ENCODE measurements around the gene NAT16. TPM values are rescaled to one million over a fixed set of nuclear protein-coding genes. Genes with fewer than 3 reads are reported as not detected.

The NAT16 gene
- total RNA-seq, 1 donor from 2014 or later: not detected

GRCh38 chr7:101198476-101198875, 18.4 kb upstream of the NAT16 start:
- Mint-ChIP-seq H3K27ac (no peak overlapping the region), H3K9me3 (no peaks in the 10 kb centered on the region), H3K27me3 (ENCODE audit: insufficient read depth, low read depth) (peaks cover 18% of the 10 kb centered on the region), H3K4me3 (no peak overlapping the region), H3K36me3 (no peaks in the 10 kb centered on the region), H3K4me1 (peaks cover 6% of the 10 kb centered on the region)
- TF ChIP-seq EZH2phosphoT487 (IDR thresholded peaks at IDR 0.05) (no peak), EZH2 (IDR thresholded peaks at IDR 0.05) (no peak)
- Histone ChIP-seq H3K27me3 (peaks cover 35% of the 10 kb centered on the region), H4K20me1 (ENCODE audit: low read depth) (no peaks in the 10 kb centered on the region), H3K79me2 (ENCODE audit: low read depth) (no peaks in the 10 kb centered on the region), H3K4me2 (no peak overlapping the region), H3K36me3 (no peaks in the 10 kb centered on the region), H3F3A (ENCODE audit: low read depth) (no peaks in the 10 kb centered on the region), H3K4me3 (no peak overlapping the region), H3K9me3 (ENCODE audit: low read depth) (no peaks in the 10 kb centered on the region), H3K4me1 (no peaks in the 10 kb centered on the region), H2AFZ (replicated peaks) (no peak overlapping the region), H3K9ac (no peak overlapping the region), H3K27ac (no peak overlapping the region)
- DNase-seq (ENCODE audit: low spot score): no peak

GRCh38 chr7:101197991-101198390, 17.9 kb upstream of the NAT16 start:
- TF ChIP-seq EZH2 (IDR thresholded peaks at IDR 0.05) (no peak), EZH2phosphoT487 (IDR thresholded peaks at IDR 0.05) (no peak), CTCF (IDR thresholded peaks at IDR 0.05) (no peak)
- no peaks in the 10 kb centered on the region for H4K20me1 ChIP-seq (ENCODE audit: low read depth)
- Mint-ChIP-seq H3K36me3 (no peaks in the 10 kb centered on the region), H3K4me3 (no peak overlapping the region), H3K27me3 (ENCODE audit: insufficient read depth, low read depth) (peaks cover 16% of the 10 kb centered on the region), H3K4me1 (peaks cover 6% of the 10 kb centered on the region), H3K27ac (no peak overlapping the region), H3K9me3 (no peaks in the 10 kb centered on the region)
- H3K79me2 ChIP-seq (ENCODE audit: low read depth): no peaks in the 10 kb centered on the region
- H3K4me1 ChIP-seq: no peaks in the 10 kb centered on the region
- no peaks in the 10 kb centered on the region for H3K9me3 ChIP-seq (ENCODE audit: low read depth)
- DNase-seq (ENCODE audit: low spot score): no peak
- H3K4me2 ChIP-seq: no peak overlapping the region
- peaks cover 30% of the 10 kb centered on the region for H3K27me3 ChIP-seq
- no peak overlapping the region for H3K4me3 ChIP-seq
- H2AFZ ChIP-seq (replicated peaks): no peak overlapping the region
- no peak overlapping the region for H3K9ac ChIP-seq
- no peak overlapping the region for H3K27ac ChIP-seq
- no peaks in the 10 kb centered on the region for H3F3A ChIP-seq (ENCODE audit: low read depth)
- no peaks in the 10 kb centered on the region for H3K36me3 ChIP-seq

- no peak for TF ChIP-seq CTCF (IDR thresholded peaks at IDR 0.05)
- no peak for TF ChIP-seq EZH2phosphoT487 (IDR thresholded peaks at IDR 0.05)
- no peak for TF ChIP-seq EZH2 (IDR thresholded peaks at IDR 0.05)
- Mint-ChIP-seq H3K4me3 (peak overlapping the region; percentile 33), H3K4me1 (peaks cover 5% of the 10 kb centered on the region), H3K27ac (no peak overlapping the region), H3K36me3 (no peaks in the 10 kb centered on the region), H3K27me3 (ENCODE audit: insufficient read depth, low read depth) (peaks cover 5% of the 10 kb centered on the region), H3K9me3 (no peaks in the 10 kb centered on the region)
- Histone ChIP-seq H3K27me3 (peaks cover 9% of the 10 kb centered on the region), H3K9me3 (ENCODE audit: low read depth) (no peaks in the 10 kb centered on the region), H3K4me2 (no peak overlapping the region), H3K9ac (no peak overlapping the region), H3K4me3 (no peak overlapping the region), H2AFZ (replicated peaks) (no peak overlapping the region), H4K20me1 (ENCODE audit: low read depth) (no peaks in the 10 kb centered on the region), H3F3A (ENCODE audit: low read depth) (no peaks in the 10 kb centered on the region), H3K27ac (no peak overlapping the region), H3K4me1 (no peaks in the 10 kb centered on the region), H3K36me3 (no peaks in the 10 kb centered on the region), H3K79me2 (ENCODE audit: low read depth) (no peaks in the 10 kb centered on the region)
- no peak for DNase-seq (ENCODE audit: low spot score)
These were observed 15.8 kb upstream of the NAT16 start for GRCh38 chr7:101195884-101196283.

GRCh38 chr7:101189109-101189508, 9.0 kb upstream of the NAT16 start:
- H3K4me3 Mint-ChIP-seq: no peak overlapping the region
- H3K36me3 ChIP-seq: no peaks in the 10 kb centered on the region
- H3K4me1 ChIP-seq: no peaks in the 10 kb centered on the region
- H3K27ac ChIP-seq: no peak overlapping the region
- no peaks in the 10 kb centered on the region for H3K36me3 Mint-ChIP-seq
- H3K9ac ChIP-seq: no peak overlapping the region
- no peaks in the 10 kb centered on the region for H4K20me1 ChIP-seq (ENCODE audit: low read depth)
- no peak for DNase-seq (ENCODE audit: low spot score)
- no peak overlapping the region for H3K4me3 ChIP-seq
- H3K9me3 Mint-ChIP-seq: no peaks in the 10 kb centered on the region
- H3K79me2 ChIP-seq (ENCODE audit: low read depth): no peaks in the 10 kb centered on the region
- H3K27me3 Mint-ChIP-seq (ENCODE audit: insufficient read depth, low read depth): peaks cover 16% of the 10 kb centered on the region
- no peaks in the 10 kb centered on the region for H3F3A ChIP-seq (ENCODE audit: low read depth)
- H3K4me2 ChIP-seq: no peak overlapping the region
- no peak overlapping the region for H3K27ac Mint-ChIP-seq
- TF ChIP-seq EZH2 (IDR thresholded peaks at IDR 0.05): no peak
- no peaks in the 10 kb centered on the region for H3K9me3 ChIP-seq (ENCODE audit: low read depth)
- H2AFZ ChIP-seq (replicated peaks): no peak overlapping the region
- H3K4me1 Mint-ChIP-seq: no peaks in the 10 kb centered on the region
- H3K27me3 ChIP-seq: no peaks in the 10 kb centered on the region

Data from neural progenitor cell (in vitro differentiated cells).